Measurements from ENCODE around the gene S100A10. TPM values are rescaled to one million over a fixed set of nuclear protein-coding genes. Genes with fewer than 3 reads are reported as not detected.

The S100A10 gene, protein sequence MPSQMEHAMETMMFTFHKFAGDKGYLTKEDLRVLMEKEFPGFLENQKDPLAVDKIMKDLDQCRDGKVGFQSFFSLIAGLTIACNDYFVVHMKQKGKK
- total RNA-seq (2014; rRNA removed) (349 and 400 TPM in 2 replicates), Bru-seq, nascent RNA (percentile 98 among the genes with signal in this experiment), BruChase-seq, experiment 1, labeled RNA remaining after a 6-hour chase (percentile 94 among the genes with signal in this experiment), BruChase-seq, experiment 2, labeled RNA remaining after a 2-hour chase (percentile 89 among the genes with signal in this experiment)
- long read RNA-seq, transcript S100A10-202 (3 exons, 1,202 nt), result major isoform, 141 of 416 reads
- long read RNA-seq, partial matches to known transcripts, result 12 of 416 reads
- long read RNA-seq, other reads (novel, unspliced or antisense), result 263 of 416 reads

DNA sequence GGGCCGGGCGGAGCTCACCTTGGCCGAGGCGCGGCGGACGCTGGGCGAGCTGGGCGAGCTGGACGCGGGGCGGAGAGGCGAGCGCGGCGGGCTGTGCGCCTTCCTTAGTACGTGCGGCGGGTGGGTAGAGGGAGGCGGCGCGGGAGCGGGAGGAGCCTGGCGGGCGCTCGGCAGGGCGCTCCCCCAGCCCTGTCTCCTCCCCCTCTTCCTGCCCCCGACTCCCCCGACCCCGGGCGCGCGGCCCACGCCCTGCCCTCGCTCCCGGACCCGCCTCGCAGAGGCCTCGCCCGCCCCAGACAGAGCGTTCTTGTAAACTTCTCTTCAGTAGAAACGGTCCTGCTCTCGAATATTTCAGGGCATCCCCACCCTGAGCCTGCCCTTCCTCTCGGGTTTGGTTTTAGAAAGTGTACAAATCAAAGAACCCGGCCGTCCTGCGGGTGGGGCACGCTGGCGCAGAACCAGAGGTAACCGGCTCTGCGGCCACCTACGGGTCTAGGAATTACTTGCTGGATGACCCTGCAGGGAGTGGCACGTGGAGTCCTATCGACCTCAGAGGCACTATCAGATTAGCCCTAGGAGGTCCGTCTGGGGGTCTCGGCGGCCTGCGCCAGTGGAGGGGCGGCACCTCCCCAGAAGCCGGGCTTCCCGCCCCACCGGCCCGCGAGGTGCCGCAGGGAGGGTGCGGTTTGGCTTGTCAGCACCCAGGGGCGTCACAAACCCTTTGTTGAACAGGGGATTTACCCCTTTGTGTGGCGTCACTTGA lies at the start of gene S100A10:
Gene S100A10 (minus strand): TSS at position 126 of the 763 bp plus-strand sequence. CDS start 7,629 bp downstream, outside the sequence.
- ATAC-seq (peak; percentile 25), DNase-seq (peak; percentile 89)
- Histone ChIP-seq H3K79me2 (ENCODE audit: low read length) (peaks cover 44% of the 10 kb centered on the region), H3F3A (ENCODE audit: low read length, unreplicated experiment) (peaks cover 30% of the 10 kb centered on the region), H3K4me1 (ENCODE audit: insufficient read depth, low read length) (peaks cover 76% of the 10 kb centered on the region), H3K9me2 (replicated peaks; ENCODE audit: low read length) (no peaks in the 10 kb centered on the region), H3K9me3 (ENCODE audit: low read length) (no peaks in the 10 kb centered on the region), H4K20me1 (ENCODE audit: low read length) (peaks cover 25% of the 10 kb centered on the region), H2AFZ (ENCODE audit: low read length) (peak within 1 kb of the TSS; percentile 13), H3K9ac (ENCODE audit: low read length) (peak within 1 kb of the TSS; percentile 98), H3K27ac (ENCODE audit: low read length) (peak within 1 kb of the TSS; percentile 97), H3K4me3 (ENCODE audit: low read length) (peak within 1 kb of the TSS; percentile 91), H3K27me3 (ENCODE audit: low read length) (no peaks in the 10 kb centered on the region), H3K4me2 (ENCODE audit: low read length) (peak within 1 kb of the TSS; percentile 94), H3K36me3 (ENCODE audit: low read depth, low read length) (peaks cover 13% of the 10 kb centered on the region)
- TF ChIP-seq EZH2phosphoT487 (IDR thresholded peaks at IDR 0.05; ENCODE audit: borderline replicate concordance, low read length) (peak; percentile 99), EZH2 (IDR thresholded peaks at IDR 0.05; ENCODE audit: low read length, unreplicated experiment) (no peak)
- TF ChIP-seq, protein P1, sequence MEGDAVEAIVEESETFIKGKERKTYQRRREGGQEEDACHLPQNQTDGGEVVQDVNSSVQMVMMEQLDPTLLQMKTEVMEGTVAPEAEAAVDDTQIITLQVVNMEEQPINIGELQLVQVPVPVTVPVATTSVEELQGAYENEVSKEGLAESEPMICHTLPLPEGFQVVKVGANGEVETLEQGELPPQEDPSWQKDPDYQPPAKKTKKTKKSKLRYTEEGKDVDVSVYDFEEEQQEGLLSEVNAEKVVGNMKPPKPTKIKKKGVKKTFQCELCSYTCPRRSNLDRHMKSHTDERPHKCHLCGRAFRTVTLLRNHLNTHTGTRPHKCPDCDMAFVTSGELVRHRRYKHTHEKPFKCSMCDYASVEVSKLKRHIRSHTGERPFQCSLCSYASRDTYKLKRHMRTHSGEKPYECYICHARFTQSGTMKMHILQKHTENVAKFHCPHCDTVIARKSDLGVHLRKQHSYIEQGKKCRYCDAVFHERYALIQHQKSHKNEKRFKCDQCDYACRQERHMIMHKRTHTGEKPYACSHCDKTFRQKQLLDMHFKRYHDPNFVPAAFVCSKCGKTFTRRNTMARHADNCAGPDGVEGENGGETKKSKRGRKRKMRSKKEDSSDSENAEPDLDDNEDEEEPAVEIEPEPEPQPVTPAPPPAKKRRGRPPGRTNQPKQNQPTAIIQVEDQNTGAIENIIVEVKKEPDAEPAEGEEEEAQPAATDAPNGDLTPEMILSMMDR (conservative IDR thresholded peaks at IDR 0.05; ENCODE audit: low read depth, low read length), result no peak
- no TSS peak for BruUV-seq (replicated peaks)
- ChIA-PET POLR2A (ENCODE audit: unreplicated experiment) (interaction anchor here (0.6 to 2.6 kb wide), 8 partner anchors 17 to 1738 kb away, joined by 3 to 23 read pairs (median 5); partner anchors contain the start of gene S100A11), CTCF (no interaction called here)
- intact Hi-C loops (cut with micrococcal nuclease), result loop anchor here (10.0 kb wide), 1 partner anchor 379 kb away; the partner anchor contains the start of gene SNX27

GRCh38 chr1:152042030-152042429 lies 48.4 kb upstream of the S100A10 start:
- no peak overlapping the region for H3K4me3 ChIP-seq (ENCODE audit: low read length)
- no peak overlapping the region for H3K4me2 ChIP-seq (ENCODE audit: low read length)
- no peaks in the 10 kb centered on the region for H3K79me2 ChIP-seq (ENCODE audit: low read length)
- POLR2A ChIA-PET (ENCODE audit: unreplicated experiment), result no interaction called here
- intact Hi-C loops (cut with micrococcal nuclease), result no loop called here
- no peaks in the 10 kb centered on the region for H3K9me2 ChIP-seq (replicated peaks; ENCODE audit: low read length)
- CTCF ChIA-PET, result no interaction called here
- no peak for ATAC-seq
- TF ChIP-seq EZH2 (IDR thresholded peaks at IDR 0.05; ENCODE audit: low read length, unreplicated experiment) (no peak), EZH2phosphoT487 (IDR thresholded peaks at IDR 0.05; ENCODE audit: borderline replicate concordance, low read length) (no peak)
- TF ChIP-seq, protein P1 (conservative IDR thresholded peaks at IDR 0.05; ENCODE audit: low read depth, low read length), result no peak
- DNase-seq, result no peak
- H3F3A ChIP-seq (ENCODE audit: low read length, unreplicated experiment), result no peaks in the 10 kb centered on the region
- H3K9ac ChIP-seq (ENCODE audit: low read length), result no peak overlapping the region
- H3K4me1 ChIP-seq (ENCODE audit: insufficient read depth, low read length), result peaks cover 18% of the 10 kb centered on the region
- no peak overlapping the region for H2AFZ ChIP-seq (ENCODE audit: low read length)
- H3K9me3 ChIP-seq (ENCODE audit: low read length), result no peaks in the 10 kb centered on the region
- no peaks in the 10 kb centered on the region for H4K20me1 ChIP-seq (ENCODE audit: low read length)
- no peak overlapping the region for H3K27ac ChIP-seq (ENCODE audit: low read length)
- no peaks in the 10 kb centered on the region for H3K27me3 ChIP-seq (ENCODE audit: low read length)
- no TSS peak for BruUV-seq (replicated peaks)
- H3K36me3 ChIP-seq (ENCODE audit: low read depth, low read length), result no peaks in the 10 kb centered on the region

All from PC-3 (cell line).